ENCODE data around the gene EPHA7.

The EPHA7 gene

GRCh38 chr6:93323630-93324029 lies 95.7 kb downstream of the EPHA7 start:
- DNase-seq (ENCODE audit: low read depth): no peak

DNA sequence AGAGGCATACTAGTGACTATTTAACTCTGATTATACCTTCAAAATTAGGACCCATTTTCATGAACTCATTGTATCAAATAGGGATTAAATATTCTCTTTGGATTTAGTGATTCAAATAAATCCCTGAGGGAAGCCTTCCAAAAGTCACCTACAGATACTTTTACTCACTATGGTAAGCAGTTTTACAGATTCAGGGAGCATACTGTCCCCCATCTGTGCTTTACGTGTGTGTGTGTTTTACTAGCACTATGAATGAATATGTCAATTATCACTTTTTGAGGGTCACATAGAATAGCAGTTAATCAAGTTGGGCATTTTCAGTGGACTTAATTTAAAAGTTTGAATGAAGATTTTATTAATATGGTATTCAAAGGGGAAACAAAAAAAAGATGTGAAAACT lies 96.7 kb downstream of the EPHA7 start:
- DNase-seq (ENCODE audit: low read depth): no peak

DNA sequence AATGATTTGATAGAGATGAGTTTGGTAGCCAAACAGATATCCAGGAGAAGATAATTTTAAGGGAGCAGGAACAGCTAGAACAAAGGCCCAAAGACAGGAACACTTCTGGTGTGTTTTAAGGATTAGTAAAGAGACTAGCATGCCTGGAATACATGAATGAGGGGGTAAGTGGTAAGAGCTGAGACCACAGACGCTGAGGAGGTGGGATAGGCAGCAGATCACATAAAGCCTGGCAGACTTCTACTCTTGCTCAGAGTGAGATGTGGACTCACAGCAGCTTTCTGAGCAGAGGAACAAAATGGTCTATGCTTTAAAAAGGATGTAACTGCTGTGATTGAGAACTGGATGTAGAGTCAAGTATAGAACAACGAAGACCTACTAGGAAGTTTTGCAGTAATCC lies 100.1 kb downstream of the EPHA7 start:
- no peak for DNase-seq (ENCODE audit: low read depth)

GRCh38 chr6:93318121-93318520 lies 101.2 kb downstream of the EPHA7 start:
- no peak for DNase-seq (ENCODE audit: low read depth)

- no peak for DNase-seq (ENCODE audit: low read depth)
Observed at GRCh38 chr6:93317592-93317991, 101.8 kb downstream of the EPHA7 start.

DNA sequence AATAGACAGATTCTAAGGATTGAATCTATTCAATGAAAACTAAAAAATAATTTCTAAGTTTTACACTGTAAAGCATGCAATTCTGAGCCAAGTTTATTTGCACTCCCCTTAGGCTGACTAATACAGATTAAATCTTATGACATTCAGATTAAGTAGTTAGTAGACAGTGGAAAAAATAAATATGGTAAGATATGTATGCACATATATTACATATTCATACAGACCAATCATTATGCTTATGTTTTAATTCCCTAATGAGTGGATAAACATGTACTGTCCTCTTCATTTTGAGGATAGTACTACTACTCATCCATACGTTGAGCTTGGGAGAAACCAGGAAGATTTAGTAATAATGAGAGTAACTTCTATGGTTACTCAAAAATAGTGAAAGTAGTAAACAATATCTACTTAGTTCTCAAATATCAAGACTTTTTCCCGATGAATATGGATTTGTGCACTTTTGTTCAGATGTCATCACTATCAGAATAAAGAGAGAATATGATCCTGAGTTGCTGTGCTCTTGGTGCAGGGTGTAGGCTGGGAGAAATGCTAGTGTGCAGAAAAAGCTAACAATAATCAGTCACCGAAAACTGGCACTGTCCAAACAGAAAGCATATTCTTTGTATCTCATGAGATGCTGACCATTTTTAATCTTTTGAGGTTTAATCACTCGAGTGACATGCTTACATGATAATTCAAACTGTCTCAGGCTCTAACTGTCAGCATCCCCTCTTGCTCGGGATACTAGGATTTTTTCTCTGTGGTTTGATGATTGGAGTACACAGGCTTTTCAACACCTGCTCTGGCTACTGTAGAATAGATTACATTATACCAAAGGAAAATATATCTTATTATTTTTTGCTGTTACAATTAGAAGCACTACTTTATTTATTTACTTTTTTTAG lies 111.6 kb downstream of the EPHA7 start:
- no peak for DNase-seq (ENCODE audit: low read depth)

DNA sequence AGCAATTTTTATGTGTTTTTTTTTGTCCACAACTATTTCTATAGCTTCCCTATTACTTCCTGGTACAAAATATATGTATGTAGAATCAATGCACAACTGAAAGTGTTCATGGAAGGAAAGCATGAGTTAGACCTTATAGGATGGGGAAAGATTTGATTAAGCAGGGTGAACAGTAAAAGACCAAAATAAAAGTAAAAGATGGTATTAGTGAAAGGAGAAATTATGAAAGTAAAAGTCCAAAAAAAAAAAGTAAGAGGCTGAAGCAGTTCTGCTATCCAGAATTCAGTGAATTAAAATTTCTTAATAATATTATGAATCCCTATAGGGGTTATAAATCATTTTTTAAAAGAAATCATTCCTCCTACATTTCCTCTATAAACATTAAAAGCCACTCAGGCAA lies 114.3 kb downstream of the EPHA7 start:
- DNase-seq (ENCODE audit: low read depth): no peak

GRCh38 chr6:93304505-93304904 lies 114.9 kb downstream of the EPHA7 start:
- DNase-seq (ENCODE audit: low read depth): no peak

- no peak for DNase-seq (ENCODE audit: low read depth)
Observed at GRCh38 chr6:93300661-93301060, 118.7 kb downstream of the EPHA7 start.

DNA sequence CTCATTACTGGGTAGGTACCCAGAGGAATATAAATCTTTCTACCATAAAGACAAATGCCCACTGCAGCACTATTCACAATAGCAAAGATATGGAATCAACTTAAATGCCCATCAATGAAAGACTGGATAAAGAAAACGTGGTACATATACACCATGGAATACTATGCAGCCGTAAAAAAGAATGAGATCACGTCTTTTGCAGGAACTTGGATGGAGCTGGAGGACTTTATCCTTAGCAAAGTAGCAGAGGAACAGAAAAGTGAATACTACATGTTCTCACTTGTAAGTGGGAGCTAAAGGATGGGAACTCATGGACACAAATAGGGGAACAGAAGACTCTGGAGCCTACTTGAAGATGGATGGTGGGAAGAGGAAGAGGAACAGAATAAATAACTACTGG lies 119.7 kb downstream of the EPHA7 start:
- DNase-seq (ENCODE audit: low read depth): no peak

GRCh38 chr6:93295631-93296030 lies 123.7 kb downstream of the EPHA7 start:
- DNase-seq (ENCODE audit: low read depth): no peak

DNA sequence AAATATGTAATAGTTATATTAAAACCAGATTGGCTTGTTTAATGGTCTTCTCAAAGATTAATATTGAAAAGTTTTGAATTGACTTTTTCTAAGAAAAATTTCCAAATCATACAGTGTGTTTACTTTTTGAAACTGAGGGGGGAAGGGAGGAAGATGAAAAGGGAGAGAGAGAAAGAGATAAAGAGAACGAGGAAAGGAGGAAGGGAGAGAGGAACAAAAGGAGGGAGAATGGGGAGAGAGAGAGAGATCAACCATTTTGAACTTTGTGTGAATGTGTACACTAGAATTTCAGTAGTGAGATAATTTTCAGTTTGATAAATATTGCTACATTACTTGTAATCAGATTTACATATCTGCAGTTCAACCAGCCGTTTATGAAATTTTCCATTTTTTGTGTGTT lies 124.5 kb downstream of the EPHA7 start:
- DNase-seq (ENCODE audit: low read depth): no peak

DNA sequence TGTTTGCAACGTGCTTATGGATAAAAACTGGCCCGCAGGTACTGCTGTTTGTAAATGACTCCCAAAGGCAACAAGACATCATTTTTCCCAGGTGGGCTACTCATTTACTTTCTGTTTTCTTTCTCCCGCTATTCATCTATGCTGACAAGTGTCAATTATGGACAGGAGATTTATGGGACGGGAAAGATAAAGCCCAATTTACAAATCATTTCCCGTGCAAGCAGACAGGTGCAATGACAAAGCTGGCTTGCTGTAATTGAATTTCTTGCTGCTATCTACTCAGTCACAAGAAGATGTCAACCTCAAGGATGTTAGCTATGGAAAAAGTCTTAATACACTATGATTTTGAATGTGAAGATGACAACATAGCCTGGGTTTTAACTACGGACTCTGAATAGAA lies 125.5 kb downstream of the EPHA7 start:
- no peak for DNase-seq (ENCODE audit: low read depth)

DNA sequence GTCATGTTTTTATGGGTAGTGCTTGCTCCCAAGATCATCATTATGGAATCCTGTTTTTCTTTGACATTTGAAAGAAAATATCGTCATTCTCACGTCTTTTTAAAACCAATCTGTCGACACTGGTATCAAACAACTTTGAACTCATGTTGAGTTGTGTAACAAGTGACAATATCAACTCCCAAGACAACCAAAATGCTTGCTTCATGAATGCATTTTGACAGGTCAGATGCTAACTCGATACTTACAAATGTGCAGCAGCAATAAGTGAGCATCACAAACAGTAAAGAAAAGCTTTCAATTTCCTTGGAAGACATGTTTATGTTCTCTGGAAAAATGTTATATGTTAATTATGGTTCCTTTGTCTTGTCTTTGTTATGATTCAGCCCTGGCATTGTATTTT lies 125.9 kb downstream of the EPHA7 start:
- DNase-seq (ENCODE audit: low read depth): no peak

GRCh38 chr6:93282521-93283031 lies 136.8 kb downstream of the EPHA7 start:
- no peak for DNase-seq (ENCODE audit: low read depth)

DNA sequence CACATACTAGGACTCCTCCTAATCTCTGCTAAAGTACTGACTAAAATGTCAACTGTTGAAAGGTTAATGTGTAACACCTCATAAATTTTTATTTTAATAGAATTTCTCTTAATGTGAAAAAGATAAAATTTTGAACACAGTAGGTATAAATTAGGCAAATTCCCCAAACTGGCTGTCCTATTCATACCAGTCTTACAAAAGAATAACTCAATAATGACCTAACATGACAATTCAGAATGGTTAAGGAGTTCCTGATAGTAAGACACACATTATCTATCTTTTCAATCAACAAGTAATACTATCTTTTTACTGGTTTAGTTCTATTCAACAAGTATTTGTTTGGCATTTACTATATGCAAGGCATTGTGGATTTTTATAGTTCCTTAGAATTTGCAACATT lies 141.1 kb downstream of the EPHA7 start:
- DNase-seq (ENCODE audit: low read depth): no peak

DNA sequence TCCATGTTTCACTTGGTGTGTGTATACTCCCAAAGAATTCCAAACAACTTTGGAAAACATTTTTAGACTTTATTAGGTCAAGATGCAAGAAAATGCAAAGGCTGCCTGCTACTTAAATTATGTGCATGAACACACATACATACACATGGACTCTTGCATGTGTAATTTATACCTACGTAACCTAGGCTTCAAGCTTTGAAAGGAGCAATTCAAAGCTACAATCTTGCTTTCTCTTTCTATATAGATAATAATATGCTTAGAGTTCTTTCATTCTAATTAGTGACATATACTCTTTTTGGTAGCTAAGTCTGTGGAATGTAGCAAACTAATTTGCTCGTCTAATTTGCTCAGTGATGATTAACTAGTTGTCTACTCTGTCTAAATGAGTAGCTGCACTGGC lies 146.5 kb downstream of the EPHA7 start:
- no peak for DNase-seq (ENCODE audit: low read depth)

- no peak for DNase-seq (ENCODE audit: low read depth)
Observed at GRCh38 chr6:93272211-93272610, 147.1 kb downstream of the EPHA7 start.

DNA sequence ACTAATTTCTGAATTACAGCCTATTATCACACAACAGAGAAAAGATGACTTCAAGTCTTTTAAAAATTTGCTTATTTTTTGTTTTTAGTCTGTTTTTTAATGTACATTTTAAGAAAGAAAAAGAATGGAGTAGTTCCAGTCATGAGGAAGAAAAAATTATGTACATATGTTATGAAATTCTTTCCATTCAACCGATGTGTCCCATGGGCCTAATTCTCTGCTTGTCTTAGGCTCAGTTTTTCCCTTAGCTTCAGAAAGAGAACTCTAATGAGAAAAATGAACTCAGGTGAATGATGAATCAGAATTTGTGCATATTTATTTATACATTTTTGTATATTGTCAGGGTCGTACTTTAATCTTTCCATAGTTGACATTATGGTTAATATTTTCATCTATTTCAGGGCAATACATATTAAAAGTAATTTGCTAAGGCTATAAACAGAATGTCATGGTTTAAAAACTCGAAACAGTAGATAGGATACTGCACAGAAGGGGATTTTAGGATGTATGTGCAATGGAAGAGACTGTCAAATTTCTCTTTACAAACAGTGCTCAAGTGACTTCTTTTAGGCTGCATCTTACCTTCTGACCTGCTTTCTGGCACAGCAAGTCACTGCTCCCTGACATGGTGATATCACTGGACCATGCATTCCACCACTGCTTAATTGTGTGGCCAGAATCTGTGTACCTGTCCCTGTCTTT lies 153.1 kb downstream of the EPHA7 start:
- no peak for DNase-seq (ENCODE audit: low read depth)

GRCh38 chr6:93260881-93261280 lies 158.5 kb downstream of the EPHA7 start:
- no peak for DNase-seq (ENCODE audit: low read depth)

GRCh38 chr6:93259332-93259731 lies 160.0 kb downstream of the EPHA7 start:
- DNase-seq (ENCODE audit: low read depth): no peak

- no peak for DNase-seq (ENCODE audit: low read depth)
Observed at GRCh38 chr6:93252930-93253329, 166.4 kb downstream of the EPHA7 start.

GRCh38 chr6:93248631-93249030 lies 170.7 kb downstream of the EPHA7 start:
- no peak for DNase-seq (ENCODE audit: low read depth)

All from activated T-cell treated with anti-CD3 and anti-CD28 coated beads for 1 hour (primary cell).